Keratinocyte (primary cell): ENCODE measurements around the gene PAFAH2. TPM values are rescaled to one million over a fixed set of nuclear protein-coding genes. Genes with fewer than 3 reads are reported as not detected.

Experiments
- DNase-seq: peaks from one replicate; pipeline ENCODE4 v3.0.0-alpha.2; 2011; ENCODE audit warnings: low read depth, missing footprints, low spot score
- FAIRE-seq: peaks from 2 replicates; lab custom pipeline; 2011; peaks lifted over from hg19 to GRCh38; lab: Jason Lieb, UNC
- H2AFZ ChIP-seq: 2 replicates; pipeline ENCODE4 v1.6.0; 2012; ENCODE audit warnings: low read length, control low read depth, inconsistent platforms; ENCODE audit not compliant: control insufficient read depth
- H3K27ac ChIP-seq: 2 replicates; pipeline ENCODE4 v1.5.1; 2011; ENCODE audit warnings: low read length; ENCODE audit not compliant: control insufficient read depth, insufficient read depth
- H3K27me3 ChIP-seq: 3 replicates; pipeline ENCODE4 v1.6.0; 2011; ENCODE audit warnings: low read length; ENCODE audit not compliant: control insufficient read depth, insufficient read depth; ENCODE audit errors: extremely low read depth
- H3K36me3 ChIP-seq, 2 experiments: 2 replicates in 1 of 2; 3 replicates in 1 of 2; pipeline ENCODE4 v1.5.1; 2011; ENCODE audit warnings: low read length in 2 of 2, mild to moderate bottlenecking in 1 of 2; ENCODE audit not compliant: control insufficient read depth in 2 of 2, insufficient read depth in 2 of 2; ENCODE audit errors: extremely low read depth in 1 of 2
- H3K4me1 ChIP-seq: 3 replicates; pipeline ENCODE4 v1.5.1; 2011; ENCODE audit warnings: low read length; ENCODE audit not compliant: control insufficient read depth, insufficient read depth; ENCODE audit errors: extremely low read depth
- H3K4me2 ChIP-seq: 3 replicates; pipeline ENCODE4 v1.6.0; 2011; ENCODE audit warnings: low read depth, low read length; ENCODE audit not compliant: control insufficient read depth, insufficient read depth; ENCODE audit errors: extremely low read depth
- H3K4me3 ChIP-seq, 3 experiments: fragments of 200-600 bp in 1 of 3; sonication (generic) in 1 of 3; 2 replicates in 2 of 3; 3 replicates in 1 of 3; pipeline ENCODE4 v1.5.1; 2011 to 2016; ENCODE audit warnings: low read length in 3 of 3, mild to moderate bottlenecking in 3 of 3, control low read depth in 2 of 3, inconsistent platforms in 1 of 3, low read depth in 1 of 3, mixed read lengths in 1 of 3, mixed run types in 1 of 3, moderate library complexity in 1 of 3; ENCODE audit not compliant: control insufficient read depth in 2 of 3, insufficient read depth in 2 of 3; ENCODE audit errors: extremely low read depth in 1 of 3
- H3K79me2 ChIP-seq: 2 replicates; pipeline ENCODE4 v1.6.0; 2012; ENCODE audit warnings: low read length; ENCODE audit not compliant: control insufficient read depth, insufficient read depth
- H3K9ac ChIP-seq: 3 replicates; pipeline ENCODE4 v1.6.0; 2011; ENCODE audit warnings: low read length; ENCODE audit not compliant: control insufficient read depth, insufficient read depth; ENCODE audit errors: extremely low read depth
- H3K9me1 ChIP-seq: 3 replicates; pipeline ENCODE4 v1.6.0; 2011; ENCODE audit warnings: low read length; ENCODE audit not compliant: control insufficient read depth, insufficient read depth; ENCODE audit errors: extremely low read depth
- H3K9me3 ChIP-seq: 2 replicates; pipeline ENCODE4 v1.5.1; 2012; ENCODE audit warnings: low read depth, low read length; ENCODE audit not compliant: control insufficient read depth
- H4K20me1 ChIP-seq: 3 replicates; pipeline ENCODE4 v1.6.0; 2011; ENCODE audit warnings: low read length; ENCODE audit not compliant: control insufficient read depth, insufficient read depth; ENCODE audit errors: extremely low read depth
- EZH2 ChIP-seq: IDR thresholded peaks from one replicate; pipeline ENCODE4 v1.6.1; 2012; ENCODE audit warnings: inconsistent platforms, mild to moderate bottlenecking, low read length, moderate library complexity
- dilution Hi-C: fragments of 300-500 bp; cut with MboI; formaldehyde crosslinking; loops from one replicate; pipeline ENCODE4 v1.7.0; 2020; ENCODE audit warnings: low sequenced_read_pairs; ENCODE audit not compliant: extremely low pct_ligation_motif_present
- polyA plus RNA-seq, 5 experiments: library from polyadenylated mRNA; depleted of rRNA in 3 of 5; stranded (reverse) in 3 of 5; stranded (forward) in 1 of 5; unstranded in 1 of 5; fragments of >200 nt; gene quantifications; 1 replicate in 1 of 5; 2 replicates in 3 of 5; 3 replicates in 1 of 5; pipeline versions ENCODE4 v1.2.1 to v1.2.3, GENCODE V29; 2011 to 2012; ENCODE audit warnings: missing spikeins in 2 of 5, low read depth in 1 of 5, low replicate concordance in 1 of 5
- TF ChIP-seq, protein P1 (sequence below), 3 experiments: IDR thresholded peaks in 1 of 3; conservative IDR thresholded peaks in 1 of 3; optimal IDR thresholded peaks in 1 of 3; 2 replicates in 2 of 3; 3 replicates in 1 of 3; pipeline versions ENCODE3 to v1.5.1; 2011; ENCODE audit warnings: low read length in 3 of 3, mild to moderate bottlenecking in 3 of 3, moderate library complexity in 2 of 3, control low read depth in 1 of 3, inconsistent platforms in 1 of 3; ENCODE audit not compliant: insufficient read depth in 2 of 3; ENCODE audit errors: extremely low read depth in 1 of 3

PAFAH2 gene
- polyA plus RNA-seq, 1 donor (not counting 4 experiments of a cell fraction or from before 2014, with no cell fraction given): 15.5 TPM

DNA sequence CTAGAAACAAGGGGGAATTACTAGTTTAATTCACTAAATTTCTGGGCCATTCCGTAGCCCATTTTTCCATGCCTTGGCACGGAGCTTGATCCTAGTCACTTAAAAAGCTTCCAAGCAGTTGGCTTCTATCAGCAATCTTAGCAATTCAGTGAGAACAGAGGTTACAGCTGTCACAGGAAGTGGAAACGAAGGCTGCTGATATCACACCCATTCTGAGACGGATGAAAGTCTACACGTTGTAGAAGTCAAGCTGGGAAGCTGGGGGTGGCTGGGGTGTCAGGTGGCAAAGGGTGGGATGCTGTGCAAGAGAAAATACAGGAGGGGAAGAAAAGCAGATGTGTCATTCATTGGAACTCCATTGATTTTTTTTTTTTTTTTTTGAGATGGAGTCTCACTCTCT is 79.9 kb downstream of the PAFAH2 start:
- Histone ChIP-seq H3K79me2 (no peaks in the 10 kb centered on the region), H3K9me3 (no peaks in the 10 kb centered on the region), H3K4me3 (no peak overlapping the region), H3K9me1 (no peaks in the 10 kb centered on the region), H3K9ac (no peak overlapping the region), H3K4me2 (no peak overlapping the region), H3K27ac (no peak overlapping the region), H3K27me3 (no peaks in the 10 kb centered on the region), H2AFZ (no peak overlapping the region), H3K4me1 (peaks cover 8% of the 10 kb centered on the region), H3K36me3 (no peaks in the 10 kb centered on the region), H4K20me1 (no peaks in the 10 kb centered on the region)
- dilution Hi-C loops: no loop called here
- TF ChIP-seq, protein P1, sequence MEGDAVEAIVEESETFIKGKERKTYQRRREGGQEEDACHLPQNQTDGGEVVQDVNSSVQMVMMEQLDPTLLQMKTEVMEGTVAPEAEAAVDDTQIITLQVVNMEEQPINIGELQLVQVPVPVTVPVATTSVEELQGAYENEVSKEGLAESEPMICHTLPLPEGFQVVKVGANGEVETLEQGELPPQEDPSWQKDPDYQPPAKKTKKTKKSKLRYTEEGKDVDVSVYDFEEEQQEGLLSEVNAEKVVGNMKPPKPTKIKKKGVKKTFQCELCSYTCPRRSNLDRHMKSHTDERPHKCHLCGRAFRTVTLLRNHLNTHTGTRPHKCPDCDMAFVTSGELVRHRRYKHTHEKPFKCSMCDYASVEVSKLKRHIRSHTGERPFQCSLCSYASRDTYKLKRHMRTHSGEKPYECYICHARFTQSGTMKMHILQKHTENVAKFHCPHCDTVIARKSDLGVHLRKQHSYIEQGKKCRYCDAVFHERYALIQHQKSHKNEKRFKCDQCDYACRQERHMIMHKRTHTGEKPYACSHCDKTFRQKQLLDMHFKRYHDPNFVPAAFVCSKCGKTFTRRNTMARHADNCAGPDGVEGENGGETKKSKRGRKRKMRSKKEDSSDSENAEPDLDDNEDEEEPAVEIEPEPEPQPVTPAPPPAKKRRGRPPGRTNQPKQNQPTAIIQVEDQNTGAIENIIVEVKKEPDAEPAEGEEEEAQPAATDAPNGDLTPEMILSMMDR (optimal IDR thresholded peaks at IDR 0.05 in 1 of 3, IDR thresholded peaks at IDR 0.05 in 1 of 3, conservative IDR thresholded peaks at IDR 0.05 in 1 of 3; ENCODE audit: extremely low read depth in 1 of 3, insufficient read depth in 2 of 3, low read length in 3 of 3): no peak
- TF ChIP-seq EZH2: no peak
- FAIRE-seq: no peak
- DNase-seq: no peak

DNA sequence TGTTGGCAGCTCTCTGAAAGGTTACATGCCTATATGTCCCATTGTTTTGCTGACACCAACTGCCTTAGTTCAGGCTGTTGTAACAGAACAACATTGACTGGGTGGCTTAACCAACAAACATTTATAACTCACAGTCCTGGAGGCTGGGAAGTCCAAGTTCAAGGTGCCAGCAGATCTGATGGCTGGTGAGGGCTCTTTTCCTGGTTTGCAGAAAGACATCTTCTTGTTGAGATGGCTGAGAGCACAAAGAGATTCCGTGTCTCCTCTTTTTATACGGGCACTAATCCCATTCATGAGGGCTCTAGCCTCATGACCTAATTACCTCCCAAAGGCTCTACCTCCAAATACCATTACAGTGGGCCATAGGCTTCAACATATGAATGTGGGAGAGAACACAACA is 81.4 kb downstream of the PAFAH2 start:
- TF ChIP-seq, protein P1 (optimal IDR thresholded peaks at IDR 0.05 in 1 of 3, IDR thresholded peaks at IDR 0.05 in 1 of 3, conservative IDR thresholded peaks at IDR 0.05 in 1 of 3; ENCODE audit: extremely low read depth in 1 of 3, insufficient read depth in 2 of 3, low read length in 3 of 3): no peak
- TF ChIP-seq EZH2: no peak
- no peaks in the 10 kb centered on the region for H3K79me2 ChIP-seq
- no peaks in the 10 kb centered on the region for H3K9me3 ChIP-seq
- peaks cover 11% of the 10 kb centered on the region for H3K4me1 ChIP-seq
- no peaks in the 10 kb centered on the region for H3K36me3 ChIP-seq
- no peaks in the 10 kb centered on the region for H3K9me1 ChIP-seq
- FAIRE-seq (no peak), DNase-seq (no peak)
- no peaks in the 10 kb centered on the region for H3K27me3 ChIP-seq
- H3K27ac ChIP-seq: no peak overlapping the region
- no peaks in the 10 kb centered on the region for H4K20me1 ChIP-seq
- no peak overlapping the region for H2AFZ ChIP-seq
- no peak overlapping the region for H3K9ac ChIP-seq
- H3K4me2 ChIP-seq: no peak overlapping the region
- dilution Hi-C loops: no loop called here
- H3K4me3 ChIP-seq: no peak overlapping the region
